ENCODE results near the gene OVOL2. TPM values are rescaled to one million over a fixed set of nuclear protein-coding genes. Genes with fewer than 3 reads are reported as not detected.
A peak's percentile ranks its signal among the peaks of the same experiment; 100 is the strongest.

OVOL2 gene
- total RNA-seq, 3 donors from 2014 or later: 21.0 to 34.1 TPM; not detected in 1

GRCh38 chr20:18066421-18067333 lies 9.0 kb upstream of the OVOL2 start:
- TF ChIP-seq POLR2AphosphoS5 (IDR thresholded peaks at IDR 0.05) (no peak), POLR2A (IDR thresholded peaks at IDR 0.05) (no peak), CTCF (IDR thresholded peaks at IDR 0.05) (no peak)
- intact Hi-C loops (cut with DNase I; ENCODE audit: low total_unique reads): no loop called here
- DNase-seq (ENCODE audit: low spot score in 2 of 2): no peak
- Histone ChIP-seq H3K4me3 (no peak overlapping the region), H3K4me1 (no peaks in the 10 kb centered on the region), H3K9me3 (no peaks in the 10 kb centered on the region), H3K36me3 (no peaks in the 10 kb centered on the region), H3K27me3 (peaks cover 0 to 4% of the 10 kb centered on the region in 2 donors), H3K27ac (no peak overlapping the region)

GRCh38 chr20:18063676-18064075 lies 6.0 kb upstream of the OVOL2 start:
- no peak for DNase-seq (ENCODE audit: low spot score in 2 of 2)
- Histone ChIP-seq H3K4me3 (no peak overlapping the region), H3K27me3 (peaks cover 0 to 6% of the 10 kb centered on the region in 2 donors), H3K9me3 (no peaks in the 10 kb centered on the region), H3K4me1 (no peaks in the 10 kb centered on the region), H3K36me3 (no peaks in the 10 kb centered on the region), H3K27ac (no peak overlapping the region)
- TF ChIP-seq CTCF (IDR thresholded peaks at IDR 0.05): no peak
- TF ChIP-seq POLR2AphosphoS5 (IDR thresholded peaks at IDR 0.05): no peak
- TF ChIP-seq POLR2A (IDR thresholded peaks at IDR 0.05): no peak
- intact Hi-C loops (cut with DNase I; ENCODE audit: low total_unique reads): no loop called here

GRCh38 chr20:18059603-18060002 lies 1.9 kb upstream of the OVOL2 start:
- DNase-seq (ENCODE audit: low spot score in 2 of 2): no peak
- TF ChIP-seq CTCF (IDR thresholded peaks at IDR 0.05) (no peak), POLR2AphosphoS5 (IDR thresholded peaks at IDR 0.05) (no peak), POLR2A (IDR thresholded peaks at IDR 0.05) (no peak)
- intact Hi-C loops (cut with DNase I; ENCODE audit: low total_unique reads): no loop called here
- Histone ChIP-seq H3K9me3 (no peaks in the 10 kb centered on the region), H3K4me1 (peaks cover 0 to 6% of the 10 kb centered on the region in 2 donors), H3K36me3 (no peaks in the 10 kb centered on the region), H3K27me3 (peaks cover 0 to 20% of the 10 kb centered on the region in 2 donors), H3K27ac (no peak overlapping the region), H3K4me3 (peak overlapping the region in 1 of 3 donors; percentile 82)

- intact Hi-C loops (cut with DNase I; ENCODE audit: low total_unique reads): no loop called here
These were observed 1.1 kb upstream of the OVOL2 start for GRCh38 chr20:18058661-18059467.

More at GRCh38 chr20:18058661-18059467, 1.1 kb upstream of the OVOL2 start:
- Histone ChIP-seq H3K27me3 (peaks cover 0 to 20% of the 10 kb centered on the region in 2 donors), H3K27ac (peak overlapping the region; percentile 81), H3K9me3 (no peaks in the 10 kb centered on the region), H3K4me1 (peaks cover 0 to 6% of the 10 kb centered on the region in 2 donors), H3K36me3 (no peaks in the 10 kb centered on the region), H3K4me3 (peak overlapping the region in 2 of 3 donors; percentile 74 to 82)
- TF ChIP-seq POLR2AphosphoS5 (IDR thresholded peaks at IDR 0.05): no peak
- TF ChIP-seq CTCF (IDR thresholded peaks at IDR 0.05): no peak
- TF ChIP-seq POLR2A (IDR thresholded peaks at IDR 0.05): no peak
- peak; percentile 22 to 76 for DNase-seq (ENCODE audit: low spot score in 2 of 2)
